ENCODE measurements around the gene RIPK4. TPM values are rescaled to one million over a fixed set of nuclear protein-coding genes. Genes with fewer than 3 reads are reported as not detected.
A peak's percentile ranks its signal among the peaks of the same experiment; 100 is the strongest.

The RIPK4 gene
- 1 to 10 TPM; 7.0 to 9.4 (median 7.7) TPM for polyA plus RNA-seq (ENCODE audit: insufficient read depth in 1 of 5, insufficient read length in 5 of 5, low replicate concordance in 1 of 5)
- long read RNA-seq, donor 1, partial matches to known transcripts, result 0 of 2 reads
- long read RNA-seq, donor 1, other reads (novel, unspliced or antisense), result 0 of 2 reads
- long read RNA-seq, donor 2, partial matches to known transcripts, result 8 of 11 reads
- long read RNA-seq, donor 2, other reads (novel, unspliced or antisense), result 0 of 11 reads
- long read RNA-seq, donor 3, partial matches to known transcripts, result 0 of 1 reads
- long read RNA-seq, donor 3, other reads (novel, unspliced or antisense), result 0 of 1 reads
- long read RNA-seq, donor 4, partial matches to known transcripts, result 0 of 2 reads
- long read RNA-seq, donor 4, other reads (novel, unspliced or antisense), result 0 of 2 reads
- long read RNA-seq, donor 5, partial matches to known transcripts, result 0 of 2 reads
- long read RNA-seq, donor 5, other reads (novel, unspliced or antisense), result 0 of 2 reads
- long read RNA-seq, donor 6, transcript RIPK4-201 (8 exons, 3,889 nt), result major isoform, 6 of 6 reads
- long read RNA-seq, donor 6, partial matches to known transcripts, result 0 of 6 reads
- long read RNA-seq, donor 6, other reads (novel, unspliced or antisense), result 0 of 6 reads
- long read RNA-seq, donor 7, partial matches to known transcripts, result 0 of 1 reads
- long read RNA-seq, donor 7, other reads (novel, unspliced or antisense), result 0 of 1 reads
- long read RNA-seq, donor 8, result 0 reads

DNA sequence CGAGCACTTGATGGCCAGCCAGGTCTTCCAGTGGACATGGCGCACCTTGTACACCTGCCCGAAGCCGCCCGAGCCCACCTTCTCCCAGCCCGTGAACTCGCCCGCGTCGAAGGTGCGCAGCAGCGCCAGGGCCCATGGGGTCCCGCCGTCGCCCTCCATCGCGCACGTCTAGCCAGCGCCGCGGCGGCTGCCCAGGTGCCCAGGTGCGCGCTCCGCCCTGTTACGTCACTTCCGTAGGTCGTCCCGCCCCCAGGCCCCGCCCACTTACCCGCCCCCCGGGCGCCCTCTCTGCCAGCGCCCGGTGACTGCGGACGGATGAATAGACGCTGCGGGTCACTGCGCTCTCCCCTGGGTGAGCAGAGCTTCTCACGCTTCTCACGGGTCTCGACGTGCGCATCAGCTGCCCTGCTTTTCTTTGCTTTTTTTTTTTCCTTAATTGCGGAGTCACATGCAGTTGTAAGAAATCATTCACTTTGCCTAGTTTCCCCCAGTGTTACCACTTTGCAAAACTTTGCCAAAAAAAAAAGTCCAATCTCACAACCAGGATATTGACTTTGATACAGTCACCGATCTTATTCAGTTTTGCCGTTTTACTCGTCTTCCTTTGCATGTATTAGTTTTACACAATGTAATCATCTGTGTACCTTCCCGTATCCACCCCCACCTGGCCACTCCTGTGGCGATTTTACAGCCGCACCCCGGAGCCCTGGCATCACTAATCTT, at the start of gene RIPK4:
RIPK4 (minus strand) TSS at position 170 of the 723 bp plus-strand sequence; CDS start at position 159, 11 bp downstream.
- DNase-seq, result peak in 1 of 2 donors; percentile 62

DNA sequence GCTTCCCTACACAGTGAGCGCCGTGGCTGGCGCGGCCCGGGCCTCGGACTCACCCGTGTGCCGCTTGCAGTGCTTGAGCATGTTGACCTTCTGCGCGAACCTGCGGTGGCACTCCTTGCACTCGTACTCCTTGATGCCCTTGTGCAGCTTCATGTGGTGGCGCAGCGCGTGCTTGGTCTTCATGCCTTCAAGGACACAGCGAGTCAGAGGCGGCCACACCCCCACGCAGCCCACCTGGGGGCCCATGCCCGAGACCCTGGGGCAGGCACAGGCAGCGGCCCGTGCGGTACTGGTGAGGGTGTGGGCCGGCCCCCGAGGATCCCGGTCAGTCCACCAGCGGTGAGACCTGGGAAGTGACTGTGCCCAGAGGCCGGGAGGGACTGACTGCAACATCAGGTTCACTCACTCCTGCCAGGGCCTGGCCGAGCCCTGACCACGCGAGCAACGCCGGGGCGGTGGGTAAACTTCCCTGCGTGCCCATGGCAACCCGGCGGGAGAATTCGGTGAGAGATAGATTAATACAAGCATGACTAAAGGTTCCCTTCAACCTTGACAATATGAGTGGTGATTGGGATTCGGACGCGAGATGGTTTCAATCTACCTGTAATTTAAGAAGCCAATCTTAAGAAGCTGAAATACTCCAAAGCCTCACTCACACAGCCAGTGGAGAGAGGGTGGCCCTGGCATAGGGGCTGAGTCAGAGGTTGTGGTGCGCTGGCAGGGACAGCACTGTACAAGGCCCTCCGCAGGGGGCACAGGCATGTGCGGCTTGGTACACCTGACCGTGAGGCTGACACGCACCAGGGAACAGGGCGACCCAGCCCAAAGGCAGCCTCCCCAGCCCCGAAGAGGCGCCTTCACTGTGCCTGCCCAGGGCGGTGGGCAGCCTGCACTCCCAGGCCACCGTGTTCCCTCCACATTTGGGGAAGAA, 49.1 kb upstream of the RIPK4 start:
- no peak for DNase-seq

DNA sequence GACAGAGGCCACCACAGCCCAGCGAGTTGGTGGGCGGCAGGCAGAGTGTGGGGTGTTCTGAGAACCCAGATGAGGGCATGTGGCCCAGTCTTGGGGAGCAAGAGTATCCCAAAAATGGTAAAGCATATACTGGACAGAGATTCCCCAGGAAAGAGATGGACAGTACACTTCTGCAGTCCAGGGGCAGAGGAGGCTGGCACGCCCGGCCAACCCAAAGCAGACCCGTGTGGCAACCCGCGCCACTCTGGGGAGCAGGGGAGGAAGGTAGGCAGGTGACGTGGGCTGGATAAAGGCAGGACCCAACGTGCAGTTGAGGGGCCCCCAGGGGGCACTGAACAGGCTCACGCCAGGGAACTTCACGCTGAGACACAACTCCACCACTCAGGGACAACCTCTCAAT, 46.4 kb upstream of the RIPK4 start:
- DNase-seq, result no peak

DNA sequence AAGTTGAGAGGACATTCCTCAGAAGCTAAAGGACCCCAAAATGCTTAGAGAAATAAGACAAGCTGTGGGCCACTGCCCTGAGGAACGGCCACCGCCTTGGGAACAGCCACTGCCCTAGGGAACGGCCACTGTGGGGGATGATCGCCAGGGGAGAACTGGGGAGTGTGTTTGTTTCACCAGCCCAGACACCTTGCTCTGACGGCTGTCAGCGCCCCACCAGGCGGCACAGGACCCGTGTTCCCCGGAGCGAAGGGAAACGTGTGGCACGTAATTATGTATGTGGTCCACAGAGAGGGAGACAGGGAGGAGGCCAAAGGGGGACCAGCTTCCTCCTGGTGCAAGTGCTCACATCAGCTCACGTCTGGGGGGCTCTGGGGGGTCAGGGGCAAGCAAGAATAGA, 45.8 kb upstream of the RIPK4 start:
- no peak for DNase-seq

DNA sequence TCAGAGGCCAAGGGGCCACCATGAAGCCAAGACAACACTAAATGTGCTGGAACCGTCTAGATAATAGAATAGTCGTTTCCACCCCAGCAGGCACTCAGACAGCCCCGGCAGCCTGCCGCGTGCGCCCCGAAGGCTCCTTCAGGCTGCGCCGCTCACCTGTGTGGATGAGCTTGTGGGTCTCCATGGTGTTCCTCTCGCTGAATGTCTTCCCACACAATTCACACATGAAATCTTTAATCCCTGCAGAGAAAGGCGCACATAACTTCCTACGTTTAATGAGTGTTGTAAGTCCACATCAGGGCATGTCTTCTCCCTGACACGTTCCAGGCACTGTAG, 43.7 kb upstream of the RIPK4 start:
- DNase-seq, result no peak

DNA sequence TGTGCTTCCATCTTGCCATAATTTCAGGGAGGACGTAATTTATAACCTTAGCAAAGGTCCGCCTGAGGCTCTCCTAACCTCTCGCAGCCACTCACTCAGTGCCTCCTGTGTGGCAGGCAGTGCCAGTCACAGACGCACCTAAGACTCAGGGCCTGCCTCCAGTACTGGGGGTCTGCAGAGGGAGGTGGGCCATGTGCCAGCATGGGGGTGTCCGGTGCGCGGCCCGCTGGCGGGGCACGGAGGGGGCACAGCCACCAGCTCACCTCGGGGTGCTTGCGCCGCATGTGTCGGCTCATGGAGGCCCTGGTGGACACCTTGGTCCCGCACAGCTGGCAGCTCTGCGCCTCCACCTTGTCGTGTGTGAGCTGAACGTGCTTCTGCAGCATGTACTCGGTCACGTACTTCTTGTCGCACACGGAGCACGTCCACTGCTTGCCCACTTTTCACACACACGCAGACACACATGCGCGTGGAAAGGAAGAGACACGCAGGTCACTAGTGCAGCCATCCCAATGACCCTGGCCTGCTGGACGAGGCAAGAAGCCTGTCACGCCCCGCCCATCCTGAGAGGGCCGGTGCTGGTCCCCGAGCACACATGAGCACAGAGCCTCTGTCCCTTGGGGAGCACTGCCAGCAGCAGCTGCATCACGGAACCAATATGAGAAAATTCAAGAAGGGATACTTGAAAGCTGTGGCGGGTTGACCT, 43.2 kb upstream of the RIPK4 start:
- DNase-seq, result no peak

DNA sequence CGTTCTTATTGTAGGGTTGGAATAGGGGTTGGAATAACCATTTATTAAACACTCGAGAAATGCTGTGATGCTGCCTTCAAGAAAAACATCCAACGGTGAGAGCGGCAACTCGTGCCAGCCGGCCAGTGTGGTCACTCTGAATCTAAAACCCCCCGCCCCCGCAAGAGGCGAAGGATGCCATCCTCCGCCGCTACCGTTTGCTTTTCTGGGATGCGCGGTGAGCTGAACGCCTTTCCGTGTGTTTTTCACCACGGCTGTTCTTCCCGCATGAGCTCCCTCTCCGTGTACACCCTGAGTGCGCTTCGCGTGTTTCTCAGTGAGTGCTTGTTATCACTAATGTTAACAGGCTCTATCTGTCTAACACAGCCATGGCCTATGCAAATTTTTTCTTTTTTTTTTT, 42.0 kb upstream of the RIPK4 start:
- no peak for DNase-seq

DNA sequence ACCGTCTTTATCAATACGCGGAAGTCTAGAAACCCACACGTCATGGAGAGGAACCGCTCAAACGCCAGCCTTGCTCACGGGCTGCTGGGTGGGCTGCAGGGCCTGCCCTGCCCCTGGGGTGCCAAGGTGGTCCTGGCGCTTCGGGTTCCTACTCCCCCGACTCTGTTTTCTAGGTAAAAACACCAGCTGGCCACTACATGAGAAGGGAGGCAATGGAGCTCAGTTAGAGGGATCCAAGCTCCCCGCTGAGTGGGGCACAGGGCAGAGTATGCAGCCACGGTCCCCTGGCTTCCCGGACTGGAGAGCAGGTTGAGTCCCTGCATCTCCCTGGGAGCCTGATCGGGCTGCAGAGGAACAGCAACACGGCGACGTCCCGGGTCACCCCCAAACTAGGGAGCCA, 41.2 kb upstream of the RIPK4 start:
- no peak for DNase-seq

DNA sequence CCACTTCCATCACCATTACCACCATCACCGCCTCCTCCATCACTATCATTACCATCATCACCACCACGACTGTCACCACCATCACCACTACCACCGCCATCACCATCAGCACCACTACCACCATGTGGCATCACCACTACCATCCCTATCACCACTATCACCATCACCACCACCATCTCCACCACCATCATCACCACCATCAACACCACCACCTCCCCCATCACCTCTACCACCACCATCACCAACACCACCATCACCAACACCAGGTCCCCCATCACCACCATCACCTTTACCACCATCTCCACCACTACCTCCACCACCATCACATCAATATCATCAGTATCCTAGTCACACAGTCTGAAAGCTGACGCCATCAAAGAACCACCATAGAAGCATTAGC, 39.9 kb upstream of the RIPK4 start:
- no peak for DNase-seq

DNA sequence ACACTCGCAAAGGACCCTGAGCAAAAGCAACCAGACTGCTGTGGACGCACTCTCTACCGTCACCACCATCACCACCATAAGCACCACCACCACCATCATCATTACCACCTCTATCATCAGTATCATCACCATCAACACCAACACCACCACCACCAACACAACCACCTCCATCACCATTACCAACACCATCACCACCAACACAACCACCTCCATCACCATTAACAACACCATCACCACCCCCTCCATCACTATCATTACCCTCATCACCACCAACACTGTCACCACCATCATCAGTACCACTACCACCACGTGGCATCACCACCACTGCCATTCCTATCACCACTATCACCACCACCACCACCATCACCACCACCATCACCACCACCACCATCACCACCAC, 38.8 kb upstream of the RIPK4 start:
- no peak for DNase-seq

DNA sequence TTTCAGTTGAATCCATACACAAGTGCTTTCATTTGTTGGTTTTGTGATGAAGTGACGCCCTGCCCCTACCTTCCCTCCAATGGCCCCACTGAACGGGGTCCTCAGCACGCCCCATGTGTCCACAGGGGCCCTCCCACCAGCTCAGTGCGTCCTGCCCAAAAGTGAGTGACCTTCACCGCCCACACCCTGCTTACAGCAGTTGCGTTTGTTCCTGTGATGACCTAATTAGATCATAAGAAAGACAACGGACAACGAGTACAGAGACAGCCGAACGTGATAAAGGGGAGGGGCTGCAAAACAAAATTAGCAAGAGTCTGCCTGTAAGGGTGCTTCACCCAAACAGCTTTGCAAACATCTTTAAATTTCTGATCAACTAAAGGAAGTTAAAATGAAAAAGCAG, 38.2 kb upstream of the RIPK4 start:
- DNase-seq, result no peak

DNA sequence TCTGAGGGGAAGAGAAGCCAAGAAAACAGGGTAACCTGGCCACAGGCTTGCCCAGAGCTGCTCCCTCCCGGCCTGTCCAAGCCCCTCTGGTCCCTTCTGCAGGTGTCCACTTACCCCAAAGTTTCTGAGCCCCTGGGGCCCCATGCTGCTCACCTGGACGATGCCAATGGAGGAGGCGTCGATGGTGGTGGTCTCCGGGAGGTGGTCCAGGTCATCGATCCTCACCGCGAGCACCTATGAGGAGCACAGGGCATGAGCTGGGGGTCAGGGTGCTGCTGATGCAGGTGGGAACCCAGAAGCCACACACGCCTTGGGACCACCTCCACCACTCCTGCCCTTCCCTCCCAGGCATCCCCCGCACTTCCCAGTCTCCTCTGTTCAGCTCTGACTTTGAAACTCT, 37.5 kb upstream of the RIPK4 start:
- no peak for DNase-seq

DNA sequence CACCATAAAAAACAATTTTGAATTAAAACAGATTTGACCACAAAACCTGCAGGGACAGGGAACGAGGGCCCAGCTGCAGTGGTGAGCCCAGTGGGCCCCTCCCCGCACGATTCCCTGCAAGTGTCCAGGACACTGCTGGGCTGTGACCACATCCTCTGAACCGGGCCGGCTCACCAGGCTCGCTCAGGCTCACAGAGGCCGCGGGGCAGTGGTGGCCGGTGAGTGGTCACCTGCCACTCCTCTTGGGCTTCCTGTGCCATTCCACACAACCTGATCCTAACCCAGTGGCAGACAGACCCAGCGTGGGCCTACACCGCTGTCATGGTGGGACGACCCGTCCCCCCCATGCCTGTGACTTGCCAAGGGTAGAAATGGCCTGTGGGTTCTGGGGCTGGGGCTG, 36.5 kb upstream of the RIPK4 start:
- DNase-seq, result no peak

DNA sequence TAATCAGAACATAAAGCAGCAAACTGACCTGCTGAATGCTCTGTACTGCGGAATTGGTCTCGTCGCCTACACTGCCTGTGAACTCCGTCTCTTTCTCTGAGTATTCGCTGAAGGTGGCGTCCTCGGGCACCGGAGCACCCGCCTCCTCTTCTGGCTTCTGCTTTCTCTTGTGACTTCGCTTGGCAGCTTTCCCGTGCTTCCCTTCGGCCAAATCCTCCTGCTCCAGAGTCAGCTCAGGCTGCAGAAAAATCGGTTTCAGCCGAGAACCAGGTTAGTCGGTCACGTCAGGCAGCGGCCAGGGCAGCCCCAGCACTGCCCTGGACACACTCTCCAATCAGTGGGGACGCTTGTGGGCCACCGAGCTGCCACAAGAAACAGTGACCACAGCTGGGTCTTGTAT, 35.8 kb upstream of the RIPK4 start:
- DNase-seq, result no peak

DNA sequence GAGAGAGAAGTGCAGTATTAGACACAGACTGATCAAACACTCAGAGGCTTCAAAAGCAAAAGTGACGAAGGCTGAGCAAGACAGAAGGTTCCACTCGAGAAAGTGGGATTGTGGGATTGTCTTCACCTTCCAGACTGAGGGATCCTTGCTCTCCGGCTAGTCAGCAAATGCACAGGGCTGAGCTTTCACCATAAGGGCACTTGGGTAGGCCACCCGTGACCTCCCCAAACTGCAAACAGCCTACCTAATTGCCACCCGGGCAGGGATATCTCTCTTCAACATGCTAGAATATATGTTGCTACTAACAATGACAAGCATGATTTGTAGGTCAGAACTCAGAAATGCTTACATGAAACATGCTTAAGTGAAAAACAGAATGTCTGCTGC, 35.3 kb upstream of the RIPK4 start:
- no peak for DNase-seq

DNA sequence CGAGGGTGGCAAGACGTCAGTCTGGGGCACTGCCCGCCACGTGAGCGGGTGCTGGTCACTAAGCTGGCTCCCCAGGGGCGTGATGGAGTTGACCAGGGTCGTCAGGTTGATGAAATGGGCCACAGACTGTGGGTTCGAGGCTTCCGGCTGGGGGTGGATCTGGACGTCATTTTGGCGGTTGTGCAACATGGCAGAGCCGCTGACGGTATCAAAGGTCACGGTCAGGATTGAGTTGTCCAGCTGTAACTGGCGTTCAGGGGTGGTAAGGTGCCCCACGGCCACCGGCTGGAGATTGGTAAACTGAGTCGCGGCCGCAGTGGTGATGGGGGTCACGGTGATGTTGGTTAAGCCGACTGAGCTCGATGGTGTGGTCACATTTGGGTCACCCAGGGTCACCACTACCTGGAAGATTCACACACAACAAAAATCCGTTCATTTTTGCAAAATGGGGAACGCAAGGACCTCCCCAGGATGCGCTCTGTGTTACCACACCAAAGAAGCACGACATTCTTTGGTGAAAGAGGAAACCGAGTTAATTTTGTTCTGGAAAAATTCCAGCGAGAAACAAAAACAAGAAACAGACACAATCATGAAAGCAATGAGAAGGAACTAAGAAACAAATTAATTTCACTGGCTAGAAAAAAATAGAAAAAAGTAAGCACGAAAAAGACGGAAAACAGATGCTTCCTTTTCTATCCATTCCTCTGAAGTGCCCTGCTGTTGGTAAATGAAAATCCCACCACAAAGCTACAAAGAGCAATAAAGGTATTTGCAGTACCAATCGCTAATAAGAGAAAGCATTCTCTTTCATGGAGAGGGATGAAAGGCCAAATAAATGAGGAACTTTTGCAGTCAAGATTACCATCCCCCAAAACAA, 34.7 kb upstream of the RIPK4 start:
- no peak for DNase-seq

DNA sequence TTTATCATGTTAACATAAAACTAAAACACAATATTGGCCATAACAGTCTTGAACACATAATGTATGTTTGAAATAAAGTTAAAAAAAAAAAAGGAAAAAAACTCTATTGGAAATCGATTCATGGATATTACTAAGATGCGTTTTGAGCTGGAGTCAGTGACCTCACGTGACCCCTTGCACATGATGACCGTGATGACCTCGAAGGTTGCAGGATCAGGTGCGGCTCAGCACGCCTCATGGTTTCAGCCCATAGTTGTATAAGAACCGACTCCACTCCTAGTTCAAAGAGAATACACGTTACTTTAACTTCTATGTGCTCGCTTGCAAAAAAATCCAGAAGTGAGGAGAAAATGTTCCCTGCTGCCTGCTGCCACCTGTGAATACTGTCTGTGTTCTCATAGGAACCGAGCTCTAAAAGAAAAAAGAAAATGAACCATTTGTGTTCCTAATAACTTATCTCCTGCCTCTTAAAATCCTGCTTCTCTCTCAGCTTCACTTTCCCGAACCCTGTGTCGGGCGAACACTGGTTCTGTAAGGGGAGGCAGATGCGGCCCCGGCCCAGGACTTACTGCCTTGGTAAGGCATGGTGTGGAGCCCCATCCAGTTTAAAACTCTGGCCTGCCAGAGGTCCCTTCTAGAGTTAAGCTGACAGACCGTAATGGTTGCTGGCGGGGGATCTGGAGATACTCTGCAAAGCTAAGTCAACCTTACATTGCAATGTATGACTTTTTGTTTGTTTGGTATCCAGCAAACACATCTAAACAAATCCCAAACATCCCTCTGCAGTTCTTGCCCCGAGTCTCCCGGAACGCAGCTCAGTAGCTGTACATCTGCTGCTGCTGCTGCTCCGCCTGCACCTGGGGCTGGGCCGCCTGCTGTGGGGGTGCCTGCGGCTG, 33.8 kb upstream of the RIPK4 start:
- DNase-seq, result no peak

DNA sequence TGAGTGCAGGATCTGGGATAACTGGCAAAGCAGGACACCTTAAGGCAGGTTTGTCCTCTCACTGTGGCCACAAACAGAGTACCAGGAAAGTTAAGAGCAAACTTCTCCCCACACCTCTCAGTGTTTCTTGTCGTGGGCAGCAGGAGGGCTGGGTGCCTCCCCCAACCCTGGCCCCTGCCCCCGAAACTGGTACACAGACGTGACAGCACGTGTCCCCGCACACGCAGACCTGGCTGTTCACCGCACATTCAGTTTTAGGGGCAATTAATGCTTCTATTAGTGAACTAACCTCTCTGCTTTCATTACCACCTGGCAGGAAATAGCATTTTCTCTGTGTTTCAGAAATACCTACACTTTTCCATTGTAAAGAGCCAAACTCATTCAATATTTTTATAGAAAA, 32.9 kb upstream of the RIPK4 start:
- no peak for DNase-seq

DNA sequence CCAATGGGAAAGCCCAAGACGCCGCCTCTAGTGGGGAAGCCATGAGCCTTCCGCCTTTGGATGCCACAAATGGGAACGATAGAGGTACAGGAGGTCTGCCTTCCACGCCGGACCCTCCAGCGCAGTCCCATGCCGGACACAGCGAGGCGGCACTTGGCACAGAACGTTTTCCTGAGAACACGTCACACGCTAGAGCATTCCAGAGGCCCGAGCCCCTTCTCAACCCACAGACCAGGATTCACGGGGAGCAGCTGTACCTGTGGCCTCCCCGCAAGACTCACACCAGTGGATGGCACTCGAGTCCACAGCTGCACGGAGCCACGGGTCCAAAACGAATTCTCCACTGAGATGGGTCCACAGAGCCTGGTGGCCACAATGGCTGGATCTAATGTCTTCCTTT, 31.5 kb upstream of the RIPK4 start:
- DNase-seq, result no peak

All from right lung (tissue), 10 donors.